ENCODE measurements around the gene ARMS2. TPM values are rescaled to one million over a fixed set of nuclear protein-coding genes. Genes with fewer than 3 reads are reported as not detected.

ARMS2 gene
- polyA plus RNA-seq, 2 donors: not detected

- peaks cover 0 to 2% of the 10 kb centered on the region in 2 donors for H3K36me3 ChIP-seq (ENCODE audit: control insufficient read depth in 2 of 2, insufficient read depth in 2 of 2, low read length in 1 of 2)
- H3K27ac ChIP-seq (ENCODE audit: low read depth in 2 of 2, low read length in 1 of 2): no peak overlapping the region
- H3K4me1 ChIP-seq (ENCODE audit: control insufficient read depth in 2 of 2, insufficient read depth in 2 of 2, low read length in 1 of 2): peaks cover 0 to 15% of the 10 kb centered on the region in 2 donors
- H3K9me3 ChIP-seq (ENCODE audit: control insufficient read depth in 2 of 2, insufficient read depth in 1 of 2, low read depth in 1 of 2, low read length in 1 of 2): no peaks in the 10 kb centered on the region
- H3K27me3 ChIP-seq (ENCODE audit: control insufficient read depth in 1 of 2, insufficient read depth in 2 of 2, low read length in 2 of 2): no peaks in the 10 kb centered on the region
- 53 to 69% methylated on average over 26 of the region's 26 CpGs for WGBS, 2 donors
- no peak overlapping the region for H3K4me3 ChIP-seq (ENCODE audit: low read depth in 1 of 2, low read length in 2 of 2)
These were observed 36.6 kb downstream of the ARMS2 start for GRCh38 chr10:122490786-122491680.

GRCh38 chr10:122492006-122492405 is 37.6 kb downstream of the ARMS2 start:
- Histone ChIP-seq H3K4me1 (ENCODE audit: control insufficient read depth in 2 of 2, insufficient read depth in 2 of 2, low read length in 1 of 2) (peaks cover 0 to 15% of the 10 kb centered on the region in 2 donors), H3K27me3 (ENCODE audit: control insufficient read depth in 1 of 2, insufficient read depth in 2 of 2, low read length in 2 of 2) (no peaks in the 10 kb centered on the region), H3K36me3 (ENCODE audit: control insufficient read depth in 2 of 2, insufficient read depth in 2 of 2, low read length in 1 of 2) (no peaks in the 10 kb centered on the region), H3K9me3 (ENCODE audit: control insufficient read depth in 2 of 2, insufficient read depth in 1 of 2, low read depth in 1 of 2, low read length in 1 of 2) (no peaks in the 10 kb centered on the region), H3K27ac (ENCODE audit: low read depth in 2 of 2, low read length in 1 of 2) (no peak overlapping the region), H3K4me3 (ENCODE audit: low read depth in 1 of 2, low read length in 2 of 2) (no peak overlapping the region)
- WGBS, 2 donors: 62 to 68% methylated on average over 9 of the region's 9 CpGs

GRCh38 chr10:122492999-122493481 is 38.6 kb downstream of the ARMS2 start:
- Histone ChIP-seq H3K4me3 (ENCODE audit: low read depth in 1 of 2, low read length in 2 of 2) (no peak overlapping the region), H3K36me3 (ENCODE audit: control insufficient read depth in 2 of 2, insufficient read depth in 2 of 2, low read length in 1 of 2) (no peaks in the 10 kb centered on the region), H3K4me1 (ENCODE audit: control insufficient read depth in 2 of 2, insufficient read depth in 2 of 2, low read length in 1 of 2) (peaks cover 0 to 12% of the 10 kb centered on the region in 2 donors), H3K27ac (ENCODE audit: low read depth in 2 of 2, low read length in 1 of 2) (peak overlapping the region; percentile 5 to 45), H3K27me3 (ENCODE audit: control insufficient read depth in 1 of 2, insufficient read depth in 2 of 2, low read length in 2 of 2) (no peaks in the 10 kb centered on the region), H3K9me3 (ENCODE audit: control insufficient read depth in 2 of 2, insufficient read depth in 1 of 2, low read depth in 1 of 2, low read length in 1 of 2) (no peaks in the 10 kb centered on the region)
- 54 to 63% methylated on average over 9 of the region's 9 CpGs for WGBS, 2 donors

GRCh38 chr10:122493761-122494160 is 39.3 kb downstream of the ARMS2 start:
- peak overlapping the region; percentile 10 to 16 for H3K27ac ChIP-seq (ENCODE audit: low read depth in 2 of 2, low read length in 1 of 2)
- no peaks in the 10 kb centered on the region for H3K9me3 ChIP-seq (ENCODE audit: control insufficient read depth in 2 of 2, insufficient read depth in 1 of 2, low read depth in 1 of 2, low read length in 1 of 2)
- peaks cover 0 to 12% of the 10 kb centered on the region in 2 donors for H3K4me1 ChIP-seq (ENCODE audit: control insufficient read depth in 2 of 2, insufficient read depth in 2 of 2, low read length in 1 of 2)
- H3K4me3 ChIP-seq (ENCODE audit: low read depth in 1 of 2, low read length in 2 of 2): no peak overlapping the region
- no peaks in the 10 kb centered on the region for H3K27me3 ChIP-seq (ENCODE audit: control insufficient read depth in 1 of 2, insufficient read depth in 2 of 2, low read length in 2 of 2)
- 87 to 89% methylated on average over 4 of the region's 4 CpGs for WGBS, 2 donors
- no peaks in the 10 kb centered on the region for H3K36me3 ChIP-seq (ENCODE audit: control insufficient read depth in 2 of 2, insufficient read depth in 2 of 2, low read length in 1 of 2)

GRCh38 chr10:122494173-122494820 is 39.8 kb downstream of the ARMS2 start:
- no peaks in the 10 kb centered on the region for H3K36me3 ChIP-seq (ENCODE audit: control insufficient read depth in 2 of 2, insufficient read depth in 2 of 2, low read length in 1 of 2)
- WGBS, 2 donors: 64 to 76% methylated on average over 20 of the region's 20 CpGs
- H3K4me3 ChIP-seq (ENCODE audit: low read depth in 1 of 2, low read length in 2 of 2): no peak overlapping the region
- no peaks in the 10 kb centered on the region for H3K27me3 ChIP-seq (ENCODE audit: control insufficient read depth in 1 of 2, insufficient read depth in 2 of 2, low read length in 2 of 2)
- peaks cover 0 to 15% of the 10 kb centered on the region in 2 donors for H3K4me1 ChIP-seq (ENCODE audit: control insufficient read depth in 2 of 2, insufficient read depth in 2 of 2, low read length in 1 of 2)
- no peaks in the 10 kb centered on the region for H3K9me3 ChIP-seq (ENCODE audit: control insufficient read depth in 2 of 2, insufficient read depth in 1 of 2, low read depth in 1 of 2, low read length in 1 of 2)
- H3K27ac ChIP-seq (ENCODE audit: low read depth in 2 of 2, low read length in 1 of 2): peak overlapping the region; percentile 37 to 45

GRCh38 chr10:122494833-122495232 is 40.4 kb downstream of the ARMS2 start:
- Histone ChIP-seq H3K27ac (ENCODE audit: low read depth in 2 of 2, low read length in 1 of 2) (peak overlapping the region; percentile 37 to 45), H3K36me3 (ENCODE audit: control insufficient read depth in 2 of 2, insufficient read depth in 2 of 2, low read length in 1 of 2) (no peaks in the 10 kb centered on the region), H3K9me3 (ENCODE audit: control insufficient read depth in 2 of 2, insufficient read depth in 1 of 2, low read depth in 1 of 2, low read length in 1 of 2) (no peaks in the 10 kb centered on the region), H3K4me1 (ENCODE audit: control insufficient read depth in 2 of 2, insufficient read depth in 2 of 2, low read length in 1 of 2) (peaks cover 0 to 12% of the 10 kb centered on the region in 2 donors), H3K27me3 (ENCODE audit: control insufficient read depth in 1 of 2, insufficient read depth in 2 of 2, low read length in 2 of 2) (no peaks in the 10 kb centered on the region), H3K4me3 (ENCODE audit: low read depth in 1 of 2, low read length in 2 of 2) (no peak overlapping the region)
- 54 to 79% methylated on average over 14 of the region's 14 CpGs for WGBS, 2 donors

GRCh38 chr10:122495406-122496340 is 41.2 kb downstream of the ARMS2 start:
- no peaks in the 10 kb centered on the region for H3K36me3 ChIP-seq (ENCODE audit: control insufficient read depth in 2 of 2, insufficient read depth in 2 of 2, low read length in 1 of 2)
- H3K27me3 ChIP-seq (ENCODE audit: control insufficient read depth in 1 of 2, insufficient read depth in 2 of 2, low read length in 2 of 2): no peaks in the 10 kb centered on the region
- peaks cover 0 to 12% of the 10 kb centered on the region in 2 donors for H3K4me1 ChIP-seq (ENCODE audit: control insufficient read depth in 2 of 2, insufficient read depth in 2 of 2, low read length in 1 of 2)
- H3K4me3 ChIP-seq (ENCODE audit: low read depth in 1 of 2, low read length in 2 of 2): no peak overlapping the region
- 42 to 44% methylated on average over 12 of the region's 12 CpGs for WGBS, 2 donors
- H3K27ac ChIP-seq (ENCODE audit: low read depth in 2 of 2, low read length in 1 of 2): peak overlapping the region; percentile 19 to 45
- no peaks in the 10 kb centered on the region for H3K9me3 ChIP-seq (ENCODE audit: control insufficient read depth in 2 of 2, insufficient read depth in 1 of 2, low read depth in 1 of 2, low read length in 1 of 2)

- WGBS, 2 donors: 94 to 97% methylated on average over 2 of the region's 2 CpGs
- no peak overlapping the region for H3K4me3 ChIP-seq (ENCODE audit: low read depth in 1 of 2, low read length in 2 of 2)
- H3K36me3 ChIP-seq (ENCODE audit: control insufficient read depth in 2 of 2, insufficient read depth in 2 of 2, low read length in 1 of 2): no peaks in the 10 kb centered on the region
- peaks cover 0 to 8% of the 10 kb centered on the region in 2 donors for H3K4me1 ChIP-seq (ENCODE audit: control insufficient read depth in 2 of 2, insufficient read depth in 2 of 2, low read length in 1 of 2)
- no peaks in the 10 kb centered on the region for H3K9me3 ChIP-seq (ENCODE audit: control insufficient read depth in 2 of 2, insufficient read depth in 1 of 2, low read depth in 1 of 2, low read length in 1 of 2)
- no peaks in the 10 kb centered on the region for H3K27me3 ChIP-seq (ENCODE audit: control insufficient read depth in 1 of 2, insufficient read depth in 2 of 2, low read length in 2 of 2)
- no peak overlapping the region for H3K27ac ChIP-seq (ENCODE audit: low read depth in 2 of 2, low read length in 1 of 2)
These were observed 42.8 kb downstream of the ARMS2 start for GRCh38 chr10:122497241-122497640.

- H3K9me3 ChIP-seq (ENCODE audit: control insufficient read depth in 2 of 2, insufficient read depth in 1 of 2, low read depth in 1 of 2, low read length in 1 of 2): no peaks in the 10 kb centered on the region
- H3K27ac ChIP-seq (ENCODE audit: low read depth in 2 of 2, low read length in 1 of 2): peak overlapping the region; percentile 12 to 34
- no peak overlapping the region for H3K4me3 ChIP-seq (ENCODE audit: low read depth in 1 of 2, low read length in 2 of 2)
- peaks cover 0 to 8% of the 10 kb centered on the region in 2 donors for H3K4me1 ChIP-seq (ENCODE audit: control insufficient read depth in 2 of 2, insufficient read depth in 2 of 2, low read length in 1 of 2)
- H3K27me3 ChIP-seq (ENCODE audit: control insufficient read depth in 1 of 2, insufficient read depth in 2 of 2, low read length in 2 of 2): no peaks in the 10 kb centered on the region
- H3K36me3 ChIP-seq (ENCODE audit: control insufficient read depth in 2 of 2, insufficient read depth in 2 of 2, low read length in 1 of 2): no peaks in the 10 kb centered on the region
- 81 to 82% methylated on average over 5 of the region's 5 CpGs for WGBS, 2 donors
These were observed 44.1 kb downstream of the ARMS2 start for GRCh38 chr10:122498521-122498920.

Data from esophagus (tissue), 2 donors.